PC-9 (cell line): ENCODE data around the gene MARK2.

ENCODE experiments used
- CTCF ChIP-seq: fragments of 200-600 bp; sonication (generic); conservative IDR thresholded peaks from 2 replicates; pipeline ENCODE4 v1.6.1; 2017; ENCODE audit warnings: mixed run types, antibody characterized with exemption, mild to moderate bottlenecking, moderate library complexity
- EZH2 ChIP-seq: fragments of 200-600 bp; sonication (generic); IDR thresholded peaks from 2 replicates; pipeline ENCODE4 v1.8.0; 2017; ENCODE audit warnings: antibody characterized with exemption, low read depth

DNA sequence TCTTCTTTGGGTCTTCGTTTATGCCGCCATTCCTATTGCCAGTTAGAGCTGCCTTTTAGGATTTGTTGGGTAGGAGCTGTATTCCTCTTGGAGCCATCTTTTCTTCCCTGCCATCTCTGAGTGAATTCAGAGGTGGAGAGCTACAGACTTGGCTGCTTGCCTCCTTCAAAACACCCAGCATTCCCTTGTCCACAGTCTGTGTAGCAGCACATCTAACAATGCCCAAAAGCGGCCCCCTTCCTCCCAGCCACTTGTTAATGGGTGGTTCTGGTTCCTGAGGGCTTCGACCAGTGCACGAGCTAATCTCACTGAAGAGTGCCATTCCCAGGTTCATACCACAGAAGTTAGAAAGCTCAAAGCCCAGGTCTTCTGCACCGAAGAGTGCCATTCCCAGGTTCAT lies 37.7 kb downstream of the MARK2 start:
- TF ChIP-seq CTCF (no peak), EZH2 (no peak)
